SJCRH30 (cell line): ENCODE measurements around the gene TIE1. TPM values are rescaled to one million over a fixed set of nuclear protein-coding genes. Genes with fewer than 3 reads are reported as not detected.

ENCODE experiments used
- DNase-seq, 2 experiments: peaks; one replicate each; pipeline ENCODE4 v3.0.0-alpha.2; 2015 to 2020
- H3K27ac ChIP-seq: fragments of 250-450 bp; sonication (Bioruptor Pico); 2 replicates; pipeline ENCODE4 v1.5.1; 2020; ENCODE audit warnings: mild to moderate bottlenecking, moderate library complexity
- H3K27me3 ChIP-seq: fragments of 250-450 bp; sonication (Bioruptor Pico); 2 replicates; pipeline ENCODE4 v1.5.1; 2020; ENCODE audit warnings: mild to moderate bottlenecking, moderate library complexity
- H3K36me3 ChIP-seq: fragments of 250-450 bp; sonication (Bioruptor Pico); 2 replicates; pipeline ENCODE4 v1.5.1; 2020; ENCODE audit warnings: mild to moderate bottlenecking, moderate library complexity
- H3K4me1 ChIP-seq: fragments of 250-450 bp; sonication (Bioruptor Pico); 2 replicates; pipeline ENCODE4 v1.5.1; 2020; ENCODE audit warnings: mild to moderate bottlenecking, moderate library complexity
- H3K4me3 ChIP-seq: fragments of 250-450 bp; sonication (Bioruptor Pico); 2 replicates; pipeline ENCODE4 v1.5.1; 2020; ENCODE audit warnings: mild to moderate bottlenecking, moderate library complexity
- H3K9me3 ChIP-seq: fragments of 250-450 bp; sonication (Bioruptor Pico); replicated peaks from 2 replicates; pipeline ENCODE4 v1.5.1; 2020; ENCODE audit warnings: mild to moderate bottlenecking, moderate library complexity
- total RNA-seq: library from RNA; depleted of rRNA; stranded (reverse); fragments of >200 nt; shearing (Covaris generic); gene quantifications from 2 replicates; pipeline ENCODE4 v1.2.3, GENCODE V29; 2014

TIE1 gene
- total RNA-seq, 1 experiment from 2014 or later: 1.5 TPM

DNA sequence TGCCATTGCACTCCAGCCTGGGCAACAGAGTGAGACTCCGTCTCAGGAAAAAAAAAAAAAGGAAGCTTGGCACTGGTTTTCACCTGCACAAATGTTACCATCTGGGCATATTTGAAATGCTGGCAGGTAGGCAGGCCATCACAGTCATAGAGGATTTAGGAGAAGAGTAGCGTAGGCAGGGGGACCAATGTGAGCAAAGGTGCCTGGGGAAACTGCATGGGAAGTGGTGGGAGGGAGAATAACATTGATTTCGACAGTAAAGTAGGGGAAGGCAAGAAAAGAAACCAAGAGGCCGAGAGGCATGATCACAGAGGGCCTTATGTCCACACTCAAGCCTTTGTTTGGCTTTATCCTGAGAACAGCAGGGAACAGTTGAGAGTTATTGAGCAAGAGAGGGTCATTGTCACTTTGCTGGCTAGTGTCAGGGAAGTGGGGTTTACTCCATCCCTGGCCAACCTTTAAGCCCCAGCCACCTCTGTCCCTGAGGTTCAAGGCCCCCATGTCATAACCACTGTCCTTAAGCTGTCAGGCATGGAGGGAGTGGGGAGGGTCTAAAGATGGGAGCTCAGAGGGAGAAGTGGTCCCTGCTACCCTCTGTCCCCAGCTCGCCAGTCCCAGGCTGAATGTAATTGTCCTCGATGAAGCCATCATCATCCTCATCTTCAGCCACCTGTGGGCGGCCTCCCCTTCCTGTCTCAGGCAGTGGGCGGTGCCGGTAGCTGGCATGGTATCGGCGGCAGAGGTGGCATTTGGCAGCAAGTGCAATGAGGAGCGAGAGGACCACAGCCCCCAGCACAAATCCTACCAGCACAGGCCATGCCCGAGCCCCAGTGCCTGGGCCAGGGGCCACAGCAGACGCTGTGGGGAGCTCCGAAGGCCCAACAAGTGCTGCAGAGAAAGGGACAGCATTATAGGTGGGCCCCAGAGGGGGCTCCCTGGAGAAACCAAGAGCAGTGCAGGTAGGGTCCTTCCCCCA lies 18.3 kb upstream of the TIE1 start:
- H3K4me1 ChIP-seq: no peaks in the 10 kb centered on the region
- no peak for DNase-seq
- H3K27me3 ChIP-seq: no peaks in the 10 kb centered on the region
- no peak overlapping the region for H3K4me3 ChIP-seq
- no peaks in the 10 kb centered on the region for H3K36me3 ChIP-seq
- H3K27ac ChIP-seq: no peak overlapping the region
- H3K9me3 ChIP-seq: no peaks in the 10 kb centered on the region

GRCh38 chr1:43284065-43284464 lies 16.7 kb upstream of the TIE1 start:
- DNase-seq: no peak
- Histone ChIP-seq H3K27me3 (no peaks in the 10 kb centered on the region), H3K27ac (no peak overlapping the region), H3K4me1 (no peaks in the 10 kb centered on the region), H3K9me3 (no peaks in the 10 kb centered on the region), H3K36me3 (no peaks in the 10 kb centered on the region), H3K4me3 (no peak overlapping the region)

- H3K9me3 ChIP-seq: no peaks in the 10 kb centered on the region
- H3K4me3 ChIP-seq: no peak overlapping the region
- no peak for DNase-seq
- no peaks in the 10 kb centered on the region for H3K36me3 ChIP-seq
- H3K27ac ChIP-seq: no peak overlapping the region
- no peaks in the 10 kb centered on the region for H3K27me3 ChIP-seq
- H3K4me1 ChIP-seq: no peaks in the 10 kb centered on the region
These were observed 16.2 kb upstream of the TIE1 start for GRCh38 chr1:43284546-43285110.

- no peaks in the 10 kb centered on the region for H3K9me3 ChIP-seq
- DNase-seq: no peak
These were observed 15.4 kb upstream of the TIE1 start, which contains the start of gene C1orf210 for GRCh38 chr1:43285269-43285990. TSS of gene C1orf210 (minus strand) at chr1:43285581. CDS start at chr1:43283270, 2,311 bp downstream.

DNA sequence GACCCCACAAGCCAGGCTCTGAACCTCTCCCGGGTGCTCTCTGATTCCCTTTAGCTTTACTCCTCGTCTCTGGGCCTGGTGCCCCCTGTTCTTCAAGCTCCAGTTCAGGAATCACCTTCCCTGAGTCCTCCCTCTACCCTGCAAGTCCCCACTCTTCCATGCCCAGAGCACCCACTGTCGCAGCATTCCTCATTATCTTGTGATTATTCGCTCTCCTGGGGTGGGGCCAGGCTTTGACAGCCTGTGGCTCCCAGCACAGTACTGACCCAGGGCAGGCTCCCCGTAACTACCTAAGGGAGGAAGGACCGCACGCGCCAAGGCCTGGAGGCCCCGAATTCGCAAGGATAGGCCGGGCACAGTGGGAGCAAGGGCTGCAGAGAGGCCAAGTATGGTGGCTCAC lies 14.7 kb upstream of the TIE1 start:
- H3K36me3 ChIP-seq: no peaks in the 10 kb centered on the region
- H3K4me3 ChIP-seq: no peak overlapping the region
- DNase-seq: no peak
- H3K27ac ChIP-seq: no peak overlapping the region
- no peaks in the 10 kb centered on the region for H3K4me1 ChIP-seq
- no peaks in the 10 kb centered on the region for H3K9me3 ChIP-seq
- H3K27me3 ChIP-seq: no peaks in the 10 kb centered on the region

More at GRCh38 chr1:43285269-43285990, 15.4 kb upstream of the TIE1 start, which contains the start of gene C1orf210:
- Histone ChIP-seq H3K4me1 (no peaks in the 10 kb centered on the region), H3K27ac (no peak within 1 kb of the TSS), H3K36me3 (no peaks in the 10 kb centered on the region), H3K27me3 (no peaks in the 10 kb centered on the region), H3K4me3 (no peak within 1 kb of the TSS)

GRCh38 chr1:43286533-43286932 lies 14.2 kb upstream of the TIE1 start:
- H3K36me3 ChIP-seq: no peaks in the 10 kb centered on the region
- no peak overlapping the region for H3K27ac ChIP-seq
- H3K9me3 ChIP-seq: no peaks in the 10 kb centered on the region
- no peak for DNase-seq
- H3K27me3 ChIP-seq: no peaks in the 10 kb centered on the region
- H3K4me1 ChIP-seq: no peaks in the 10 kb centered on the region
- no peak overlapping the region for H3K4me3 ChIP-seq

- DNase-seq: no peak
- Histone ChIP-seq H3K27me3 (no peaks in the 10 kb centered on the region), H3K27ac (no peak overlapping the region), H3K36me3 (no peaks in the 10 kb centered on the region), H3K9me3 (no peaks in the 10 kb centered on the region), H3K4me1 (no peaks in the 10 kb centered on the region), H3K4me3 (no peak overlapping the region)
These were observed 12.6 kb upstream of the TIE1 start for GRCh38 chr1:43288058-43288784.

DNA sequence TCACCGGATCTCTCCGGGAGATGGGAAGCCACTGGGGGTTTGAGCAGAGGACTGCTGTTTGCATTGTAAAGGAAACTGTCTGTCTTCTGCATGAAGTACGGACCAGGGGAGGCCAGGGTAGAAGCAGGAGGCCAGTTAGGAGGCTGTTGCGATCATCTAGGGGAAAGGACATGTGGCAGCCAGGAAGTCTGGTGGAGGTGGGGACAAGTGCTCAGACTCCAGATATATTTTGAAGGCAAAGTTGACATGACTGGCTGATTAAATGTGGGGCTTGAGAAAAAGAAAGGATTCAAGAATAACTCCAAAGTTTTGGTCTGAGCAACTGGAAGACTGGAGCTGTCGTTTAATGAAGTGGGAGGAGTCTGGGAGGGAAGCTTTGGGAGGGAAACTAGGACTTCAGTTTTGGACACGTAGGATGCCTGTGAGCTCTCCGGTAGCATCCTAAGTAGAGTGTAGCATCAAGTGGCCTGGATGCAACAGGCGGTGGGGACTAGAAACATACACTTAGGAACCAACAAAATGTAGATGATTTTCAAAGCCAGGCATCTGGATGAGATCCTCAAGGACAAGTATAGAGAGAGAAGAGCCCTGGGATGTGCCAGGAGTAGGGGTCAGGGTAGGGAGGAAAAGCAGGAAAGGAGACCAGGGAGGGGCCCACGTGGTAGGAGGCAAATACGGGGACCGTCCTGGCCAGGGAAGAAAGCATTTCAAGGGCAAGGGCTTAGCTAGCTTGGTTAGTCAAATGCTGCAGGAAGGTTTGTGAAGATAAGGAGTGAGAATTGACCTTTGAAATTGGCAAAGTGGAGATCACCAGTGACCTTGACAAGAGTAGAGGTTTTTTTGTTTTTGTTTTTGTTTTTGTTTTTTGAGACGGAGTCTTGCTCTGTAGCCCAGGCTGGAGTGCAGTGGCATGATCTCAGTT lies 11.7 kb upstream of the TIE1 start:
- DNase-seq: no peak
- H3K27ac ChIP-seq: no peak overlapping the region
- no peaks in the 10 kb centered on the region for H3K36me3 ChIP-seq
- H3K4me1 ChIP-seq: 0 out of 2 replicates have a peak, but pooled peaks cover under 1% of the 10 kb centered on the region
- no peak overlapping the region for H3K4me3 ChIP-seq
- no peaks in the 10 kb centered on the region for H3K27me3 ChIP-seq
- no peaks in the 10 kb centered on the region for H3K9me3 ChIP-seq

DNA sequence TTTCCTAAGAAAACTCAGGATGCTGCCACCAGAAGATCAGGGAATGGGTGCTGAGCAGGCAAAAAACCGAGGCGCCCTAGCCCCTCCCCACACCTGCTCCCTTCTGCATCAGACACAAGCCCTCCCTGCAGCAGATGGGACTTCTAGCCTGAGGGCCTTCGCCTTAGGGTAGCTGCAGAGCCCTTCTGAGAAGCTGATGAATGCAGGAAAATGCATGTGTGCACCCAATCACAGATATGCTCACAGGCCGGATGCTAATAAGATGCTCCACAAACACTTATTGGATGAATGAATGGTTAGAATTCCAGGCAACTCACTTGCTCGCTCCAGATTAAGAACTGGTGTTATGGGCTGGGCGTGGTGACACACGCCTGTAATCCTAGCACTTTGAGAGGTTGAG lies 8.6 kb upstream of the TIE1 start:
- Histone ChIP-seq H3K27ac (no peak overlapping the region), H3K27me3 (no peaks in the 10 kb centered on the region), H3K36me3 (no peaks in the 10 kb centered on the region), H3K4me1 (peaks cover 7% of the 10 kb centered on the region; the same call in 1 of the 2 replicates), H3K4me3 (no peak overlapping the region), H3K9me3 (no peaks in the 10 kb centered on the region)
- DNase-seq: peak in 1 of 2 experiments; percentile 32

DNA sequence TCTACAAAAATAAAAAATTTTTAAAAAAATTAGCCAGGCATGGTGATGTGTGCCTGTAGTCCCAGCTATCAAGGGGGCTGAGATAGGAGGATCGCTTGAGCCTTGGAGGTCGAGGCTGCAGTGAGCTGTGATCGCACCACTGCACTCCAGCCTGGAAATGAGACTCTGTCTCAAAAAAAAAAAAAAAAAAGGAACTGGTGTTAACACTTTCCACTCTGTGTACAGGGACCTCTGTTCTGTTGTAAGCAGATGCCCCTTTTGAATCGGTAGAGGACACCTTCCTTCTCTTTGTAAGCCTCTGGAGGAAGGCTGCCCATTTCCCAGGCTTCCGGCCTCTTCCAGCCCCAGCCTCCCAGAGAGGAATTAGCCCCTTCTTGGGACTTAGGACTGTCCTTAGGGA lies 8.1 kb upstream of the TIE1 start:
- Histone ChIP-seq H3K27ac (no peak overlapping the region), H3K9me3 (no peaks in the 10 kb centered on the region), H3K27me3 (peaks cover 3% of the 10 kb centered on the region; the same call in 1 of the 2 replicates), H3K4me3 (no peak overlapping the region), H3K4me1 (peaks cover 7% of the 10 kb centered on the region; the same call in 1 of the 2 replicates), H3K36me3 (no peaks in the 10 kb centered on the region)
- no peak for DNase-seq

DNA sequence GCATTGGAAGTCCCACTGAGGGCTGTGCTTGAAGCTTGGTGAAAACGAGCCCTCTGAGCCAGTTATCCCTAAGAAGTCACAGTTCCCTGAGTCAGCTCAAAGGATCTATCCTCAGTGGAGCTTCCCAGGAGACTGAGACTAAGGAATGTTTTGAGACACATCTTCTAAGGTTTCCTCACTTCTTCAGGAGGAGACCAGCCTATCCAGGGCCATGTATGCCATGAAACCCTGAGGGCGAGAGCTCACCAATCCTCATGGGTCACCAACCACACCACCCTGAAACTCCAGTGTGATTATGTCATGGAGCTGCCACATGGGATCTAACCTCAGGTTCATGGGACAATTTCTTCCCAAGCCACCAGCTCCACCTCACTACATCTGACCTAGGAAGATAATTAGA lies 7.6 kb upstream of the TIE1 start:
- Histone ChIP-seq H3K27me3 (peaks cover 5% of the 10 kb centered on the region; the same call in 1 of the 2 replicates), H3K9me3 (no peaks in the 10 kb centered on the region), H3K4me3 (no peak overlapping the region), H3K36me3 (no peaks in the 10 kb centered on the region), H3K4me1 (peaks cover 7% of the 10 kb centered on the region; the same call in 1 of the 2 replicates), H3K27ac (no peak overlapping the region)
- no peak for DNase-seq

GRCh38 chr1:43293896-43294760 lies 6.7 kb upstream of the TIE1 start:
- Histone ChIP-seq H3K27ac (no peak overlapping the region), H3K4me1 (peaks cover 7% of the 10 kb centered on the region; the same call in 1 of the 2 replicates), H3K36me3 (no peaks in the 10 kb centered on the region), H3K27me3 (peaks cover 5% of the 10 kb centered on the region; the same call in 1 of the 2 replicates), H3K4me3 (no peak overlapping the region), H3K9me3 (no peaks in the 10 kb centered on the region)
- no peak for DNase-seq

- H3K27ac ChIP-seq: no peak overlapping the region
- H3K27me3 ChIP-seq: peaks cover 5% of the 10 kb centered on the region; the same call in 1 of the 2 replicates
- H3K4me3 ChIP-seq: no peak overlapping the region
- no peaks in the 10 kb centered on the region for H3K36me3 ChIP-seq
- DNase-seq: no peak
- H3K4me1 ChIP-seq: peaks cover 7% of the 10 kb centered on the region; the same call in 1 of the 2 replicates
- no peaks in the 10 kb centered on the region for H3K9me3 ChIP-seq
These were observed 6.0 kb upstream of the TIE1 start for GRCh38 chr1:43294761-43295160.
